Measurements from ENCODE around the gene CELSR2. TPM values are rescaled to one million over a fixed set of nuclear protein-coding genes. Genes with fewer than 3 reads are reported as not detected.

CELSR2 gene
- total and polyA plus RNA-seq, 2 of the 8 experiments (the other 6 are each of a cell fraction or from before 2014, with no cell fraction given), result 12.0 to 27.7 TPM

- Histone ChIP-seq H3K4me2 (ENCODE audit: insufficient read depth in 1 of 2, low read depth in 2 of 2, low read length in 2 of 2) (no peak overlapping the region), H2AK5ac (ENCODE audit: low read depth, low read length) (no peak overlapping the region), H3K4me3 (ENCODE audit: extremely low read depth in 1 of 4, insufficient read depth in 2 of 4, low read depth in 3 of 4, low read length in 4 of 4) (no peak overlapping the region), H4K8ac (ENCODE audit: extremely low read depth, insufficient read depth, low read length) (no peak overlapping the region), H4K20me1 (replicated peaks in 1 of 2; ENCODE audit: control insufficient read depth in 1 of 2, insufficient read depth in 2 of 2, low read length in 2 of 2) (peaks cover 0 to 2% of the 10 kb centered on the region in 2 experiments), H4K91ac (replicated peaks; ENCODE audit: insufficient read length, low read length) (no peak overlapping the region), H3K14ac (ENCODE audit: insufficient read length) (no peak overlapping the region), H3K9me3 (ENCODE audit: insufficient read depth in 2 of 2, low read depth in 1 of 2, low read length in 1 of 2) (no peaks in the 10 kb centered on the region), H3K56ac (replicated peaks; ENCODE audit: insufficient read length, low read depth, low read length) (no peak overlapping the region), H2BK120ac (replicated peaks; ENCODE audit: low read depth, low read length) (no peak overlapping the region), H2BK5ac (ENCODE audit: low read depth, low read length) (no peak overlapping the region), H3K79me1 (ENCODE audit: low read depth, low read length) (no peaks in the 10 kb centered on the region), H3K23ac (ENCODE audit: insufficient read length) (no peak overlapping the region), H2BK15ac (ENCODE audit: low read length) (no peak overlapping the region), H3K36me3 (ENCODE audit: control insufficient read depth in 2 of 4, insufficient read depth in 4 of 4, low read length in 3 of 4) (no peaks in the 10 kb centered on the region), H2AFZ (ENCODE audit: low read length) (peak overlapping the region; percentile 89; the same call in 1 of the 2 replicates), H3K23me2 (ENCODE audit: low read depth, low read length) (peaks cover 3% of the 10 kb centered on the region; the same call in 1 of the 2 replicates), H2BK12ac (ENCODE audit: low read depth, low read length) (no peak overlapping the region), H4K5ac (ENCODE audit: insufficient read length, low read depth, low read length) (no peak overlapping the region), H3K27ac (ENCODE audit: low read depth, low read length) (no peak overlapping the region), H3K79me2 (ENCODE audit: control insufficient read depth in 1 of 2, insufficient read depth in 2 of 2, low read length in 2 of 2) (no peaks in the 10 kb centered on the region), H3K9ac (replicated peaks in 1 of 4; ENCODE audit: extremely low read depth in 1 of 4, low read depth in 3 of 4, low read length in 3 of 4) (no peak overlapping the region), H3K27me3 (replicated peaks in 1 of 4; ENCODE audit: control insufficient read depth in 3 of 4, extremely low read depth in 1 of 4, insufficient read depth in 3 of 4, low read length in 3 of 4) (no peaks in the 10 kb centered on the region; a peak in 1 of 7 replicates), H2BK20ac (ENCODE audit: low read length) (no peak overlapping the region), H3K4me1 (replicated peaks in 1 of 4; ENCODE audit: control insufficient read depth in 3 of 4, insufficient read depth in 4 of 4, low read length in 3 of 4) (peaks cover 0 to 4% (median 0%) of the 10 kb centered on the region in 4 experiments; a peak in 1 of 7 replicates), H3K4ac (replicated peaks; ENCODE audit: insufficient read length, low read depth, low read length) (no peak overlapping the region), H3K18ac (ENCODE audit: extremely low read depth, low read length) (no peak overlapping the region)
- no peak for FAIRE-seq
- no peak for DNase-seq (ENCODE audit: low read depth in 1 of 2, low spot score in 2 of 2)
- ChIA-PET CTCF (ENCODE audit: partially characterized antibody) (interaction anchor here (0.7 kb wide), 1 partner anchor 32 kb away, joined by 3 read pairs; no protein-coding TSS in a partner anchor), POLR2A (ENCODE audit: partially characterized antibody) (interaction anchor here (1.4 kb wide), 1 partner anchor 18 kb away, joined by 4 read pairs; the partner anchor contains the start of gene PSRC1)
- WGBS, 2 experiments (ENCODE audit: extremely low coverage in 1 of 2, insufficient coverage in 1 of 2, insufficient read length in 1 of 2, insufficient replicate concordance in 2 of 2, low coverage in 1 of 2, low lambda C conversion rate in 2 of 2, missing lambda C conversion rate in 1 of 2), result 81% methylated on average over 12 of the region's 16 CpGs; no CpG with 5 or more reads in 1 of the 2 experiments
- TF ChIP-seq SAP30 (IDR thresholded peaks at IDR 0.05; ENCODE audit: insufficient read depth, insufficient replicate concordance, low read length) (no peak), RXRA (IDR thresholded peaks at IDR 0.05; ENCODE audit: insufficient read depth, low read depth, low read length) (no peak), RNF2 (IDR thresholded peaks at IDR 0.05; ENCODE audit: borderline replicate concordance, low read depth, low read length, missing control alignments, poor library complexity, severe bottlenecking) (no peak), JUND (IDR thresholded peaks at IDR 0.05; ENCODE audit: low read length) (no peak), CTCF (IDR thresholded peaks at IDR 0.05; ENCODE audit: control extremely low read depth in 1 of 3, insufficient read depth in 1 of 3, low read depth in 1 of 3, low read length in 3 of 3) (no peak), SP1 (IDR thresholded peaks at IDR 0.05; ENCODE audit: low read depth, low read length) (no peak), TBP (IDR thresholded peaks at IDR 0.05; ENCODE audit: low read depth, low read length) (no peak), CBX5 (IDR thresholded peaks at IDR 0.05; ENCODE audit: low read depth, low read length) (no peak), KDM5A (IDR thresholded peaks at IDR 0.05; ENCODE audit: low read length) (no peak), NANOG (IDR thresholded peaks at IDR 0.05; ENCODE audit: insufficient read depth, low read depth, low read length, poor library complexity, severe bottlenecking) (no peak)
These were observed 51.4 kb downstream of the CELSR2 start for GRCh38 chr1:109300650-109301151.

All from H1 (cell line).